Renal pelvis (tissue), 4 donors: Measurements from ENCODE around the gene GALNT7. TPM values are rescaled to one million over a fixed set of nuclear protein-coding genes. Genes with fewer than 3 reads are reported as not detected.
"Not testable (repeated sequence)": the region's sequence is repeated elsewhere in the genome, so short reads cannot be mapped to it uniquely, and the experiment has no call there.

Source experiments
- DNase-seq: peaks from one replicate; pipeline ENCODE4 v3.0.0-alpha.2; 2013
- polyA plus RNA-seq, 3 donors: library from polyadenylated mRNA; unstranded; fragments of 120-200 nt; gene quantifications; one replicate each; pipeline ENCODE4 v1.2.1, GENCODE V29; 2013; ENCODE audit not compliant: insufficient read length in 3 of 3

Gene GALNT7
- polyA plus RNA-seq, 3 donors, result 30.8 to 40.0 (median 37.9) TPM

DNA sequence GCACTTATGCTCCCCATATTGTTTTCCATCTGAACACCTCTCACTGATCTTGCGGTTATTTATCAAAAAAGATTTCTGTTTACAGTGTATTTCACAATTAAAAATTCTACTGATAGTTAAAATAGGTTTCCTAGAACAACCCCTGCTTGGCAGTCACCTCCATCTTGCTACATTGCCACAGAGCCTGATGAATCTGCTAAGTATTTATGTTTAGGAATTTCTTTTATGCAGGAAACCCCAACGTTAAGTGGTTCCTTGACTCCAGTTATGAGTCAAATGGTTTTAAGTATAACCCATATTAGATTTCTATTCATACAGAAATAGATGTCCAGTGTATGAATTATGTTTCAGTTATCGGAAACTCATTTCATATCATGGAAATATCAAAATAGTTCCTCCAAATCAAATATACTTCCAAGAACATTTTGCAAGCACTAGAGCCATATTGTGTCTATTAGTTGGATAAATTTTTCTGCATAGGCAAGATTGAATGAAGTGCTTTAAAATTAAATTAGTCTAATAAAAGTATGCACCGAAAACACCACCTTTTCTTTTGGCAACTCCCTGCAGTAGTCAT, 20.6 kb downstream of the GALNT7 start:
- DNase-seq, result no peak

DNA sequence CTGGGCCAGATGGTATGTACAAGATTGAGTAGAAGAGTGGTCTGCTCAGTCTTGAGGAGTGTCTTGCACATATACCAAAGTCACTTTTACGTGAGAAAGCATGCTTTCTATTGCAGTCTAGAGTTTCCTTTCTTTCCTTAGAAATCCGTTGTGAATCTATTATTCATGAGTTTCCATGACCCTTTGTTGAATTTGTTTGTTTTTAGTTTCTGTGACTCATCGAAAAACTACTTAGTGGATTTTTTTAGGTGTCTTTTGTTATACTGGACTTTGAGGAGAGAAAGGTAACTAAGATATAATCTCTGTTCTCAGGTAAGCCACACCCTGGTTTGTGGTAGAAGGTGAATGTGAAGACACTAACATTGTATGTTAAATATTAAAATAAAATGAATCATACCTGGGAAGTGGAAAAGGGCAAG, 23.0 kb downstream of the GALNT7 start:
- DNase-seq, result no peak

DNA sequence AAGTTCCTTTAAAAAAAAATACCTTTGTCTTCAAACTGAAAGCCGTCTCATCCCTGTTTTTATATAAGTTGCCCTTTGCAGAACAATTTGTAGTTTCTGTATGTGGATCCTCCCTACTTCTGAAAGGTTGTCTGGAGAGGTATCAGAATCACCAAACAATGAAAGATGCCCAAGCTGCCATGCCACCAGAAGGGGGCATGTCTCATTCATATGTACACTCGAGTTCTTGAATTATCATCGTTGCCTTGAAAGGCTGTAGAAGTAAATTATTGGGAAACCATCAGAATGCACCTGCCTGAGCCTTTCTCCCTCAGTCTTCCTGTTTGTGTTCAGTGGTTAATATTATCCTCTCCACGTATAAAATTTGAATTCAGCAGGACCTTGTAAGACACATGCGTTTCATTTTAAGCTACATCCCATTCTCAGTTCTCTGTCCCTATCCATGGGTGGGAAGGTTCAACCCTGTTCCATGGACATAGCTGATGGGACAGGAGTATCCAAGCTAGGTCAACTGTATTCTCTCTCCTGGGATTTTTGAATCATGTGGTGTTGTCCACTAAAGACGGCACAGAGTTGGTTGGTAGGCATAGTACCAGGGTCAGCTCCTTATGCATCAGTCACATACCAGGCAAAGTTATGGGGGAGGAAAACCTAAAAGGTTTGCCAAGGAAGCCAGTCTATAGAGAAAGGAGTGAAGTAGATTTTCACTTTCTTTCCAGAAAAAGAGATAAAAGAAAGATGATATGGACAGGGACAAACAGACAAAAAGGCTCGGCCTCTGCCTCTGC, 24.0 kb downstream of the GALNT7 start:
- no peak for DNase-seq

DNA sequence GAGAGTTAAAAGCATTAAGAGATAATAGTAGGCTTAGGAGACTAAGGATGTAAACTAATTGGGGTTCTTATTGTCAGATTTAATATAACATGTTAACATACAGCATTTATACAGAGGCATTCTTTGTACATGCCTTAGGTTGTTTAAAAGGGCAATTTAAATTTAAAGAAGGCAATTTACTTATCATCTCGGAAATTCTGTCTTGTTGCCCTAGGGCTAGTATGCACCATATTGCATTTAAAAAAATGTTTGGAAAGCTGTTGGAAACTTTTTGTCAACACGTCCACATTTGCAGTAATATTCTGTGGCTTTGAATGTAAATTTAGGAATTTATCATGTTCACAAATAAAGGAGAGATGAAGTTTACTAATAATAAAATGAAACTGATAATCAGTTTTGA, 25.5 kb downstream of the GALNT7 start:
- no peak for DNase-seq

DNA sequence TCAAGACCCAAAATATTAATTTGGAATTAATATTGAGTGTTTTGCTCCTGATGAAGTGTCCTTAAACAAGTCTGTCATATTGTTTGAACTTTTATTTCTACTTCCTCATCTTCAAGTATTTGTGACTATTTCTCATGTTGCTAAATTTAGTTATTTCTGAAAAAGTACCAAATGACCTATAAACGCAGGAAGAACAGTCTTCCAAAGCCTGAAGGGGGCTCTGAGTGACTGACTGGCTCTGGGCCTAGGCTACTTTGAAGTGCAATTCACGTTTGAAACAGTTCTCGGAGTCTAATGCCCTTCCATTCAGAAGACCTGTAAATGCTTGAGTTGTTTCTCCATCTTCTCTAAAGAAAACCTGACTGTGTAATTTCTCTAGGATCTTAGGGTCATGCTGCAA, 26.5 kb downstream of the GALNT7 start:
- DNase-seq, result no peak

DNA sequence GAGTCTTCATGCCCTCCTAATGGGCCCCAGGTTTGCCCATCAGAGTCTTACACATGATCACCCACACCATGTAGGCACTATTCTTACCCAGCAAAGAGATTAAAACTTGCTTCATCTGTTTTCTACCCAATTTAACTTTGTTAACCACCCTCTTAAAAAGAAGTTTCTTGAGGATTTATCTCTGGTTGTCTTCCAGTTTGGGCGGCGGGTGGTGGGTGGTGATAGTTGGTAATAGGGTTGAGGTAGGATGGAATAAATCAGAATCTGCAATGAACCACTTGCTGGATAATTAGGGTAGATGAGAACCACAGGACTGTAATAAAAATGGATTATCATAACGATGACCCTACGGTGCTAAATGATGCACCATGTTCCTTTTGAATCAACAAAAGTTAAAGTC, 30.9 kb downstream of the GALNT7 start:
- no peak for DNase-seq

DNA sequence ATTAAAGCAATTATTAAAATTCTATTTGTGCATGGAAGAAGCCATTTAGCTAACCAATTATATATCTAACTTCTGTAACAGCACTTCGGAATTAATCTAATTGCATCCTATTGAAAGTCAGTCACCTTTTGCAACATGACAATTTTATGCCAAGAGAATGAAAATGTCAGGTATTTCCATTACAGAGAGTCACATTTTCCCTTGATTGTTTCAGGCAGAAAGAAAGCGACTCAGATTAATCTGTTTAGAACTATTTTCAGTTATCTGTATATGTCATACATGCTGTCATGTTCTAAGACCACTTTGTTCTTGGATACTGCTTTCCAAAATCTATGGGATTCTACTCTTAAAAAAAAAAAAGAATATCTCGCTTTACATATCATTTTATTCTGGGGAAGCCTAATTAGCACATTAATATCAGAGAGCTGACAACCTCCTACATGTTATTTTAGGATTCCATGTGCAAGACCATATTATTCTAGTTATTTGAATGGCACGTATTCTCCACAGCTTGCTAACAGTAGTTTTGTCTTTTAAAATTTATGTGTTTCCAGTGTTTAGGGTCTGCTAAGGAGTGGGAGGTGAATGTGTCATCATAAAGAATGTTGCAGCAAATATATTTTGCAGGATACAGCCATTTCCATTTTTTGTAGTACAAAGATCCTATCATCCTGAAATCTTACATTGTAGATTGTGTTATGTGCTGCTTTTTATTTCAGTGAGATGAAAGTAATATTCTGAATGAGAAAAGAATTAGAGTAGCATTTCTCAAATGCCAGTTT, 31.7 kb downstream of the GALNT7 start:
- no peak for DNase-seq

DNA sequence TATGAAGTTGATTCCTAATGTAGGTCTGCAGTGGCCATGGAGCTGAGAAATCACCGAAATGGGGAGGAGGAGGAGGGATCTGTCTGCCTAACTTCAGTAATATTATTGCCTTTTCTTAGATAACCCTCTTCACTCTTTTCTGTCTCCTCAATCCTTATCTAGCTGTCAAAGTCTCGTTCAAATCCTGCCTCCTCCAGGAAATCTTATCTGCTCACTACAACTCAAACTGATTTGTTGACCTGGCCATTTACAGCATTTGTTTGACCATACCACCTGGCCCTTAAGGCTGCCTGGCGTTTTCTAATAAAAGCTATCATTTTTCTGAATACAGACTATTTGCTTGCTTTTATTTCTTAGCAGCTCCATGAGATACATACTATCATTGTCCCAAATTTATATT, 33.8 kb downstream of the GALNT7 start:
- no peak for DNase-seq

DNA sequence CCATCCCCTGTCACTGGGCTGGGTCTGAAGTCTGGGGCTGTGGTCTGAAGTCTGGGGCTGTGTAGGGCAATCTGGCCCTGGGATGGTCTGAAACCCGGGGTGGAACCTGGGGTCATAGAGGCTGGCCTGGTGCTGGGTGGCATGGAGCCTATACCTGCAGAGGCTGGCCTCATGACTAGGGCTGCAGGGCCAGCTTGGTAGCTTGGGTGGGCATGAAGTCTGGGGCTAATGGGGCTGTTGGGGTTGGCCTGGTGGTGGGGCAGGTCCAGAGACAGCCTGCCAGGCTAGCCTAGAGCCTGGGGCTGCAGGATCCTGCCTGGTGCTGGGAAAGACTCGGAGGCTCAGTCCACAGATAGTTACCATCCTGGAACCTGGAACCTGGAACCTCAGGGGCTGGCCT, 37.0 kb downstream of the GALNT7 start:
- DNase-seq, result no peak

DNA sequence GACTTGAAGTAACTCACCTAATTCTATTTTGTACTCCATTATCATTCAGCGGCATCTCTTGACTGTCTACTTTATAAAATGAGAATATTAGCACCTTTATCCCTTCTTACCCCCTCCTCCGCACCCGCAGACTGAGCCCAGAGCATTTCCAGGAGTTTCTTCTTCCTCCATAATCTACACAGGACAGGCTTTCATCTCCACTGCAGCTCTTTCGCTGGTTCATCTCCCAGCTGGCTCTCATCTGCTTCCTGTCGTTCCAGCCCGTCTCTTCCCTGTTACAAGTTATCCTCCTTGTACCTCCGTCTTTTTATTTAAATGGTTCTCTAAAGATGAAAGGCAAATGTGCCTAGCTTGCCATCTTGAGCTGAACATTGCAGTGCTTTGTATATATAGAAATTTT, 39.8 kb downstream of the GALNT7 start:
- DNase-seq, result no peak

DNA sequence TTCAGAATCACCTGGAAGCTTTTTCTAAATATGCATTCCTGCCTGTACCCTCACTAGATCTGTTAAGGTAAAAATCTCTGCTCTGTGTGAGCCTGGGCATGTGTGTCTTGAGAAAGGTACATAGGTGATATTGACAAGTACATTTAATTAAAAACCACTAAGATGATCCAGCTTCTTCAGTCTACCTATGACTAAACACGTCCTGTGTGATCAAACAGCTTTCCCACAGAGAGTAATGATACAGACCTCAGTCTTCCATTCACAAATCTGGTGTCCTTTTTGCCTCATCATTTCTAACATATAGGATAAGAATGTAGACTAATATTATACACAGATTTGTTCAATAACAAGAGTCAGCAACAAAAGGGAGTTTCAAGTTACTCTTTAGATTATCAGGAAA, 42.6 kb downstream of the GALNT7 start:
- no peak for DNase-seq

DNA sequence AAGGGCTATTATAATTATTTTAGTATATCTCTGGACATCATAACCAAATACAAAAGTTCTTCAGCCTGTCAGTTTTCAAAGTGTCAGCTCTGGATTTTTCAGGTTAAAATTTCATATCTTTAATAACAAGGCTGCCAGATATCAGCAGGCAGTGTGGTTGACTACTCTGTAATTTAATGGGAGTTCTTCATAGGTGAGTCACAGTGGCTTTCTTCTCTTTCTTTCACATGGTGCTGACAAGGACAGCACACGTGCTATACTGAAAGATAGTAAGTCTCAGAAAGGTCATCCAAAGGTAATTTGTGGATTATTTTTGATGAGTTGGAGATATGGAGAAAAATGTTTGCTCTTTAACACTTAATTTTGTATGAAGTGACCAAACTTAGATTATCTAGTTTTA, 43.2 kb downstream of the GALNT7 start:
- no peak for DNase-seq

DNA sequence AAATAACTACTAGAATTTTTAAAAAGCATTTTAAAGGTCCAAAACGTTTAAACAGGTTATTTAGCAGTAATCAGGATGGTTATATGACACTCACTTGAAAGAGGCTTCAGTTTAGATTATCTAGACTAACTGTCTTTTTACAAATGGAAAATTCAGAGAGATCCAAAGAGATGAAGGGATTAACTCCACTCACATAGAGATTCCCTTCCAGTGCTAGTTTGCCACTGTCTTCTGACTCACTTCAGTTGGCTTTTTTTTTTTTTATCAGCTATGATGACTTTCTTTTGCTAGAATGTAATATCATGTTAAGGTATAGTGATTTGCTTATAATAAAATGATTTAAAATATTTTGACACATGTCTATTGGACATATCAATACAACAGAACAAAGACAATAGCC, 43.8 kb downstream of the GALNT7 start:
- DNase-seq, result no peak

DNA sequence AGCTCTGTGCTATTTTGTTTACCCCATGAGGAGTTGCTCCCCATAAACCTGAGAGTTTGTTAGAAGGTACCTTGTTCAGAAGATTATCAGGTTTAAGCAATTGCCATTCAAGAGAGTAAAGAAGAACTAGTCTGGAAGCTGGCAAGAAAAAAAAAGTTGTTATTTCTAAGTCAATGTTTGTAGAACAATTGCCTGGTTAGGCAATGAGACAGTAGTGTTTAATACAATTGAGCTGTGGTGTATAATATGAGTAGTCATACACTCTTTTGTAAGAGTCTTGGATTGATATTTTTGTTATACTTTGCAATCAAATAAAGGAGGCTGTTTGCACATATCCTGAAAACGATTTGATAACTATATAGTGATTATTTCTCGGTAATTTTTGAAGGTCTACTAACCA, 44.7 kb downstream of the GALNT7 start:
- DNase-seq, result no peak

DNA sequence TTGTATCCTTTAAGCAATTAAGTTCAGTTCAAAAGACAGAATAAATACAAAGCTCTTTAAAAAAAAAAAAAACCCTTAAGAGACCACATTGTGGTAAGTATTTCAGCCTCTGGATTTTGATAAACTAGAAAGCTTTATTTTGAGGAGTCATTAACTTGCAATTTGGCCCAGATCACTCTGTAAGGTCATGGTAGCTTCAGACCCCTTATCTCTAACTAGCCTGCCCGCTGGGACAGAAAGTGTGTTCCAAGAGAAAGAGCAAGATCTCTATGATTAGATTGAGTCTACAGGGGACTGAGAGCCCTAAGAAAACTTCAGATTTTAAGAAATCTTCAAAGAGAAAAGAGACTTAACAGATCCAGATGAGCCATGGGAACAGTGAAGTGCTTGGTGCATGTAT, 45.6 kb downstream of the GALNT7 start:
- DNase-seq, result no peak

DNA sequence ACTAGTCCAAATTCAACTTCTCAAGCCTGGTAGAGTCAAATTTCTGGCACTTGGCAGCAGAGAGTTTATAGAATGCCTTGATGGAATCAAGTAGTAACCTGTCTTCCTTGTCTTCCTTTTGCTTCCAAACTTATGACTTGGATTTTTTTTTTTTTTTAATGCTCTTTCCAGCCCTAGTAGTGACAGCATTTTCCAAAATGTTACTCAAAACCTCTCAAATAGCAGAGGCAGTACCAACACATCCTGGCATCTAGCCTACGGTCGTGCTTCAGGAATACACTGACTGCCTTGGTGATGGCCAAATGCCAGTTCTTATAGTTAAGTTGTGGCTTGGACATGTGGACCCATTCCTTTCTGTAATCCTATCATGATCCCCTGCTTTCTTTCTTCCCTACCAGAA, 46.0 kb downstream of the GALNT7 start:
- no peak for DNase-seq

DNA sequence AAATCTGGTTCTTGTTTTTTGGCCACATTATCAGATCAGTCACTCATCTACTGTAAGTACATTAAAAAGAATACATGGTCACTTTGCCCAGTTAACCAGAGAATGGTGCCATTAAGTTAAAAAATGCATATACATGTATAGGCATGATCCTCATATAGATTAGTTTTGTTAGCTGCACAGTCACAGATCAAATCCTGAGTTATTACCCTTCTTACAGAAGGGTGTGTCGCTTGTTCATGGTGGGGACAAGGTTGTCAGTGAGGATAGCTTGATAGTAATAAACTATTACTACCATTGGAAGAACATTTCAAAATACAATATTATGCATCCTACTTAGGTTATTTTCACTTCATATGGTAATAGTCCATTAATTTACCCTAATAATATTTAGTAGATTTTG, 48.5 kb downstream of the GALNT7 start:
- DNase-seq, result no peak

DNA sequence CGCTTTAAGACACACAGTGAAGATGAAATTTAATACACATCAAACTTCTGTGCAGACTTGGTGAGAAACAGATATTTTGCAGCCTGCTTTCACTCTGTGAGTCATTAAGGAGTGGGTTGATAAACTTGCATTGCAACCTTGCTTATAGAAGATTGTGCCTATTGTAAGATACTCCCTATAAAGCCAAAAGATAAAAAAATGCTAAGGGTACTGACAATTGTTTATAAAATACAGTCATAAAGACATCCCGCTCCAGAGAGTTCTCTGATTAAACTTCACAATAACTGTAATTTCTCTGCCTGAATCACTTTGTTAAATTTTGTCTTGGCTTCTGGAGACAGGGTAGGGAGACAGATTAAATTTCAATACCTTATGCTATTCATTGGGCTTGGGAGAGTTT, 49.1 kb downstream of the GALNT7 start:
- DNase-seq, result no peak

DNA sequence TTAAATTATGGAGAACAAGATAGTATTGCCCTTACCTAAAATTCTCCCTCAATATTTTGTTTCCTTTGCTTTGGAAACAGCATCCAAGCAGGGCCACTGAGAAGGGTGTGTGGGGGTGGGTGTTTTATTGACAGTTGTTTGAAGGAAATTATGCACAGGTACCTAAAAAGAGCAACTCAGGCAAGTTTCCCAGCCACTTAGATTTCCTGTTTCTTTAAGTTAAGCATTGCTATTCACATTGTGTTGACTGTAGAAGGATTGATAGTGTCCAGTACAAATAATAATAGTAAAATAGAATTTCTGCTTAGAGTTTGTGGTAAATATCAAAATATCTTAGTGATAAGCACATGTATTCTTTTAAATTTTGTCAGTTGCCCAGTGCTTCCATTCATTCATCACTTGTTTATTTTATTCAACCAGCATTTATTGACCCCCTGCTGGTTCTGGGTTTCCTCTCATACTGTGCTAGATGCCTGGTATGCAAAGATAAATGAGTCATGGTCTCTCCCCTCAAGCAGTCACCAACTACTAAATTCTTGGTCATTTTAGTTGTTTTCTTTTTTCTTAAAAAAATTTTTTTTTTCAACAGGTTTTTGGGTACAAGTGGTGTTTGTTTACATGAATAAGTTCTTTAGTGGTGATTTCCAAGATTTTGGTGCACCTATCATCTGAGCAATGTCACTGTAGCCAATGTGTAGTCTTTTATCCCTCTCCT, 50.0 kb downstream of the GALNT7 start:
- no peak for DNase-seq

DNA sequence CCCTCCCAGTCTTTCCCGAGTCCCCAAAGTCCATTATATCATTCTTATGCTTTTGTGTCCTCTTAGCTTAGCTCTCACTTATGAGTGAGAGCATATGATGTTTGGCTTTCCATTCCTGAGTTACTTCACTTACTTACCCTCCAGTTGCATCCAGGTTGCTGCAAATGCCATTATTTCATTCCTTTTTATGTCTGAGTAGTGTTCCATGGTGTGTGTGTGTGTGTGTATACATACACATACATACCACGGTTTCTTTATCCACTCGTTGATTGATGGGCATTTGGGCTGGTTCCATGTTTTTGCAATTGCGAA, 50.5 kb downstream of the GALNT7 start:
- DNase-seq, result not testable (repeated sequence)

DNA sequence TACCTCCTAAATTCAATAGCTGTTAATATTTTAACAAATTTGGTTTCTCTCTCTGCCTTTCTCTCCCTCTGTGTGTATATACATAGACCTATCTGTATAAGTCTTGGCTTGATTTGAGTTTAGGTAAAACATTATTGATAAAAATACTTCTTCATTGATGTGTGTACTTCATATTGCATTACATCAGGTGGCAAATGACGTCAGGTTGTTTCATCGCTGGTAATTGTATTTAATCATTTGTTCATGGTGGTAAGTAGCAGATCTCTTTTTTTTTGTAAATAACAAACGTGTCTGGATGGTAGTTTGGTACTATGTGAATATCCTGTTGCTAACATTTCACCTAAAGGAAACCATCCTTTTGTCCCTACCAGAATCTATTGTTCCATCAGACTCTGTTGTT, 55.1 kb downstream of the GALNT7 start:
- no peak for DNase-seq

DNA sequence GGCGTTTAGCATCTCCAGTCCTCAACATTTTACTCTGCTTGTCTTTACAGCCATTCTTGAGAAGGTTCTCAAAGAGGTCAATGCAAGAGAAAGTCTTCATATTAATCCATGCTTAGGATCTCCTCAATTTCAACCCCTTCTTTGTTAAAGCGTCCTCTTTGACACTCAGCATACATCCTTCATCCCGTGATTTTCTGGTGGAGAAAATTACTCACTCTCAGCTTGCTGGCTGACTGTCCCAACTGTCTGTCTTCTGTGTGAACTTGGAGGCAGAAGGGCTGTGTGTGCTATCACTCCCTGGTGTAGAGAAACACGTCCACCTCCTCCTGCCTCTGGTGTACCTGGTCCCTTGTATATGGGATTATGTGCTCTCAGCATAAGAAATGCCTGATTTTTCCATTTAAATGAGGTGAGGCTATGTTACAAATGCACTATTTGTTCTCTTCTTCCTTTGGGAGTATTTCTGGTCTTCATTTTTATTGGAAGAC, 57.8 kb downstream of the GALNT7 start:
- no peak for DNase-seq

DNA sequence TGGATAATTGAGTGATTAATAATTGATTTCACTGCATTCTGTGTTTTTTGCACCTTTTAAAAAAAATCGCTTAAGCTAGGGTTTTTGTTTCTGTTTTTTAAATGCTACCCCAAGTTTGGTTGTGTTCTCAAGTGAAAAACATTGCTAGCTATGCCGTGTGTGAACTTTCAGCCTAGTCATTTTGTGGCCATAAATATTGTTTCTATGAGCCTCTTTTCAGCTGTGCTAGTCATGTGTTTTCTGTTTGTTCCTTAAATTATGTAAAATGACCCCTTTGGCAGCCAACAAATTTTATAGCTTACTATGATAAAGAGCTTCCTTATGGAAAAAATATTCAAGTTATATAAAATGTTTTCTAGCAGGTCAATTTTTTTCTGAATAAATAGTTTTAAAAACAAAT, 59.1 kb downstream of the GALNT7 start:
- no peak for DNase-seq
